ENCODE data around the gene WDFY3.
"Not testable (repeated sequence)": the region's sequence is repeated elsewhere in the genome, so short reads cannot be mapped to it uniquely, and the experiment has no call there.

Gene WDFY3

DNA sequence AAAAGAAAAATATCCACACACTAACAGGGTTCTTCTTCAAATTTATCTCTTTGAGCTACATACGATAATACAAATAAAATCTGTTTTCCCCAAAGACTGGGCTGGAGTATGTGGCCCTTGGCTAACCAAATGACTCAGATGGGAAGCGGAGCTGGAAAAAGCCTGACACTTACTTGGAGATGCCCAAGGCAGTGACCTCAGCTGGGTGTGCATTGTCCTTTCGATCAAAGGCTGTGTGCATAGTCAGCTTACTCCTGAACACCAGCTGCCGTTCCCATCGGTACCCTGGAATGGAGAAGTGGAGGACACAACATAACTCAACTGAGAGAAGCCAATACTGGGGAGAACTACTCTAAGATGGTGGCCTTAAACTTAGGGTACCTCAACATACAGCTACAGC is 288.5 kb downstream of the WDFY3 start:
- no peak for DNase-seq (ENCODE audit: low read depth in 2 of 2)

DNA sequence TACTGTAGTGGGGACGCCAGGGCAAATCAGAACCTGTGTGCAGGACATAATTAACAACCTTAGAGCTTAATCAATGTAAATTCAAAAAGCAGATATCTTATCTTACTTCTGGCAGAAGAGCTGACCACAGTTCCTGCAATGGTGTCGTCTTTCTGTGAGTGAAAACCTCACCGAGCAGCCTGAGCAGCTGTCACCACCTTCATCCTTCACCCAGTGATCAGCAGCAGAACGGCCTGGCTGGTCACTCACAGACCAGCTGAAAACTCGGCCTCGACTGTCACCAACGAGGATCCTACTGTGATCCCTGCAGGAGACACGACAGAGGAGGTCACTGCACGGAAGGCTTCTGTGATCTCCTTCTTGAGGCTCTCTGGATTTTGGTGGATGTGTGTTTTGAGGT is 289.4 kb downstream of the WDFY3 start:
- no peak for DNase-seq (ENCODE audit: low read depth in 2 of 2)

DNA sequence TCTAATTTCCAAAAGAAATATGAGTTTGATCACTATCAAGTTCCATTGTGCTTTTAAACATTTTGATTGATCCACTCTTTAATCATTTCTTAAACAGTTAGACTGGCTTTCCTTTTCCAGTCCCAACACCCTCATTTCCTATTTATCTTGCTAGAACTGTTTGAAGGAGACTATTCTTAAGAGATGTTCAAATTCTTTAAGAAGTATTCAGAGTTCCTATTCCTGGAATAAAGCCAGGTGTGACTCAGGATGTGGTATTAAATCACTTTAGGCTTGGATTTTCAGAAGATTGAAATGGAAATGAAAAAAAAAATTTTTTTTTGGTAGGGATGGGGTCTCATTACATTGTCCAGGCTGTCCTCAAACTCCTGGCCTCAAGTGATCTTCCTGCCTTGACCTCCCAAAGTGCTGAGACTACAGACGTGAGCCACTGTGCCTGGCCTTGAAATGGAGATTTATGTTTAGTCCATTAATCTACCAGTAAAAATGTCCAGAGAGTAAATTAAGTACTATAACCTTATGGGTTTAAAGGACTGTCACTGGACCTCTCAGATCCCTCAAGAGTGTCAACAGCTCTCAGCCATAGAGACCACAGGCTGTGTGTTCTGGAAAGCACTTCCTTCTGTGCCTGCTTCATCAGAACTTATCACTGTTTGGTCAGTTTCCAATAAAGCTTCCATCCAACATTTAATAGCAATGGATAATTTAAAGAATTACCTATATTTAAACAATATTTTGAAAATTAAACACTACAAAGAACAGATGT is 292.8 kb downstream of the WDFY3 start:
- DNase-seq (ENCODE audit: low read depth in 2 of 2): no peak

DNA sequence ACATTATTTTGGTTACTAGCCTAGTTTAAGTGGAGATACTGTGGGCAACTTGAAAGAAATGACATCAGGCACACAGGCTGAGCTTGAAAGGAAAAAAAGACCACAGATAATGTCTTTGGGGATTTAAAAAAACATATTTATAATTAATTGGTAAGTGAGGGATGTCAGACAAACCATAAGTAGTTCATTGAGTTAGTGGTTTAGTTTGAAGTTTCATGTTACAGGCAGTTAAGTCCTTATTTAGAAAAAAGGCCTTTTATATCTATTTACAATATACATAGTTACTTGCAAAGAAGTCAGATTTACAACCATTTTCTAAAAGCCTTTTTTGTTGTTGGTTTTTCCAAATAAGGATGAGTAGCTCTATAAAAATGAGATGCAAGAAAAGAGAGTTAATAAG is 294.3 kb downstream of the WDFY3 start:
- DNase-seq (ENCODE audit: low read depth in 2 of 2): no peak

DNA sequence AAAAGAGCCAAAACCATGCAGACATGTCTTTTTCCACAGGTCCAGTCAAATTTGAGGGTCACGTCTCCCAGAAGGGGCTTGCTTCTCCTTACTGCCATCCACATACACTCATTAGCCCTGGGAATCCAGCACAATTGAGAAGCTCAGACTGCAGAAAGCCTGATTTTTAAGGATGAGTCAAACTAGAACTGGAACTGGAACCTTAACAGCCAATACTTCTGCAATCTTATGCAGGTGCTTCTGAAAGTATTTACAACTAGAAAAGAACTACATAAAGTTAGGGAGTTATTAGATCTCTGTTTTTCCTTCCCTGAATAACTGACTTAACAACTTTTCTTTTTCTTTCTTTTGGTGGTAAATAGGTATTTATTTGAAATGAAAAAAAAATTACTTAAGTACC is 297.3 kb downstream of the WDFY3 start:
- DNase-seq (ENCODE audit: low read depth in 2 of 2): no peak

- no peak for DNase-seq (ENCODE audit: low read depth in 2 of 2)
These were observed 300.1 kb downstream of the WDFY3 start for GRCh38 chr4:84666439-84666838.

GRCh38 chr4:84664767-84665166 is 301.7 kb downstream of the WDFY3 start:
- DNase-seq (ENCODE audit: low read depth in 2 of 2): not testable (repeated sequence)

GRCh38 chr4:84661191-84661939 is 305.1 kb downstream of the WDFY3 start:
- no peak for DNase-seq (ENCODE audit: low read depth in 2 of 2)

- DNase-seq (ENCODE audit: low read depth in 2 of 2): no peak
These were observed 305.9 kb downstream of the WDFY3 start for GRCh38 chr4:84660606-84661005.

DNA sequence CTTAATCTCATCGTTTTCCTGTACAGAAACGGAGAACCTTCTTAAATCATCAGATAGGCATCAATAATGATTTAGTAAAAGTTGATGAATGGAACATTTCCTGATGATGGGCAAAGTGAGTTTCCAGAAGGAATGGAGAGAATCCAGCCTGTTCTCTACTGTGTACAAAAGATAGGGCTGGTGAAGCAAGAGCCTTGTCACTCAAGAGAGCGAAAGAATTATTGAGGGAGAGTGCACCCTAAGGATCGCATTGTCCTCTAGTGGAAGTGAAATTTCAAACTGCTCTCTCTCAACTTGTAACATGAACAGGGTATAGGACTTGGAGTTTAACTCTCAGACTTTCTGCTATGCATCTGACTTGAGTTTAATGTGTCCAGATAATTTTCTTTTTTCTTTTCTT is 314.0 kb downstream of the WDFY3 start:
- no peak for DNase-seq (ENCODE audit: low read depth in 2 of 2)

- DNase-seq (ENCODE audit: low read depth in 2 of 2): no peak
These were observed 315.0 kb downstream of the WDFY3 start for GRCh38 chr4:84651499-84651898.

- no peak for DNase-seq (ENCODE audit: low read depth in 2 of 2)
These were observed 317.4 kb downstream of the WDFY3 start for GRCh38 chr4:84648863-84649647.

DNA sequence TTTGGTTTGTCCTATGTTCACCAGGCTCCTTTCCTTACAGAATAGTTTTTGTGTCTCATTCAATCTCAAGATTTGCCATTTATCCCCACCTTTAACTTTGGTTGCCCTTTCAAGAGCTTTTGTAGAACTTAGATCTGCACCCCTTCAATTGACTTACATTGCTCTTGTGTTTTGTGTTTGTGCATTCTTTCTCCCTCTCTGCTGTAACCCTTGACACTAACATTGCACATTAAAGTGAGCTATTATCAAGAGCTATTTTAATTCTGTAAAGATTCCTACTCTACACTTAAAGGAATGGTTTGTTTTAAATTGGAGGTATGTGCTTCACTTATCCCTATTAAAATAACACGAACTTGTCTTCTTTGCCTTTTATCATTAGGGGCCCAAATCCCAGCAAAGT is 318.3 kb downstream of the WDFY3 start:
- no peak for DNase-seq (ENCODE audit: low read depth in 2 of 2)

DNA sequence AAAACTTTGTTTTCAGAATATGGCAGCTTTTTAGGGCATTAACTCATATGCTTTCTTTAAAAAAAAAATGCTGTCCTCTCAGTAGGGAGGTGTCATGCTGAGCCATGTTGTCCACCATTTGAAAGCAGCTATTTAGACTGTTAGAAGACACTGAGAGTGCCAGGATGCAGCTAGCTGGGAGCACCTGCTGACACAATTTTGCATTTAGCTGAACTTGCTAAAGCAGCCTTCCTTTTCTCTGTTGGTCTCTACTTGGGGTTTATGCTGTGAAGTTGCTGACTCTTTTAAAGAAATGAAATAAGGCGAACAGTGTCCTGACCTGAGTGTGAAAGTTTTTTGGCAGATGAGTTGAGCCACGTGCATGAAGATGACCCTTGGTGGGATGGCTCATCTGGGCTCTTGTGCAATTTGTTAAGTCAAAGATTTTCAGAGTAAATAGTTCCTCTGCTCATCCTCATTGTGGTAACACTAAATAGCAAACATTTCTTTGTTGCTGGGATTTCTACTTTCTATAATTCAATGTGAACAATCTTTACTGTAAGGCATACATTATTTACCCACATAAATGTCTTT is 319.1 kb downstream of the WDFY3 start:
- DNase-seq (ENCODE audit: low read depth in 2 of 2): no peak

DNA sequence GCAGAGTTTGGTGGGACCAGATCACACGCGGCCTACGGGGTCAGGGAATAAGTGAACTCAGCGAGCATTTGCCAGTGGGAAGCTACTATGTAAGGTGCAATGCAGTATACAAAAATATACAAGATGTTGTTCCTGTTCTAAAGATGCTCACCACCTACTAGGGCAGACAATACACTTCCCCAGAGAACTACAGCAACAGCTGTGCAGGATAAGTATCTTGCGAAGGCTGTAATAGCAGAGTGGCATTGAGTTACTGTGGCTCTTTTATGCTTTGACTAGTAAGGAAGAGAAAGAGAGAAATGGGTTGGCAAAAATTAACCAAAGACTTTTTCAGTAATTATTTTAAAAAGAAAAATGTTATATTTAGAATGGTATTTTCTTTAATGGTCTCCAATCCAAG is 322.4 kb downstream of the WDFY3 start:
- no peak for DNase-seq (ENCODE audit: low read depth in 2 of 2)

GRCh38 chr4:84639145-84639544 is 327.3 kb downstream of the WDFY3 start:
- no peak for DNase-seq (ENCODE audit: low read depth in 2 of 2)

DNA sequence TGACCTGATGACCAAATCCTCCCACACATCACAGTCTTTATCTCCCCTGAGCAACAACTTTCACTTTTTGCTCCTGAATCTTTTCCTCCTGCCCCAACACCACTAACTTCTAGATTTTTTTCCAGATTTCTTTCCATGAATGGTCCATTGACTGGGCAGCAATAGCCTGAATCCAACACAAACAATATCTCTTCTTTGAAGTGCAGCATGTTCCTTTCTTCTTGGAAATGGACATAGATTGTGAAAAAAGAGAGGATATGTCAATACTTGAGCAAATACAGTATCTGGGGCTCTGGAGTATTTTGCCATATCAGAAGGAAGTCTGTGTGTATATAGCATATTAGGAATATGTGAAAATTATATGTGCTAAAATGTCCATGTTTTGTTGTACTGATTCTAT is 328.4 kb downstream of the WDFY3 start:
- DNase-seq (ENCODE audit: low read depth in 2 of 2): no peak

GRCh38 chr4:84634961-84635360 is 331.5 kb downstream of the WDFY3 start:
- no peak for DNase-seq (ENCODE audit: low read depth in 2 of 2)

GRCh38 chr4:84632092-84632491 is 334.4 kb downstream of the WDFY3 start:
- DNase-seq (ENCODE audit: low read depth in 2 of 2): no peak

DNA sequence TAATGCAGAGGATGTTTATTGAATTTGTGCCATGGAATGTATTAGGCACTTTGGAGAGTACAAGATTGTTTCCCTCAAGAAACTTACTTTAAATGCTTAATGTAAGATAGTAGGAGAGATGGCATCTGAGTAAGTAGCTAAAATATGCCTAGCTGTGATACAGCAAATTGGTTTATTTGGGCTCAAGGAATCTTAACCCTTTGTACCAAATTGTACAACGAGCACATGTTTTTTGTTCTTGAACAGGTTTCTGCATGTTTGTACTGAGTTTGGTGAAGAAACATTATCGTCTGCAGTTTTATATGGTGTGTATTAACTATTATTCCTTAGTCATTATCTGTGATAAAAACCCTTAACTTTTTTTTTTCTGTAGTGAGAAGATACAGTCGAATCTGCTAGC is 334.9 kb downstream of the WDFY3 start:
- DNase-seq (ENCODE audit: low read depth in 2 of 2): no peak

DNA sequence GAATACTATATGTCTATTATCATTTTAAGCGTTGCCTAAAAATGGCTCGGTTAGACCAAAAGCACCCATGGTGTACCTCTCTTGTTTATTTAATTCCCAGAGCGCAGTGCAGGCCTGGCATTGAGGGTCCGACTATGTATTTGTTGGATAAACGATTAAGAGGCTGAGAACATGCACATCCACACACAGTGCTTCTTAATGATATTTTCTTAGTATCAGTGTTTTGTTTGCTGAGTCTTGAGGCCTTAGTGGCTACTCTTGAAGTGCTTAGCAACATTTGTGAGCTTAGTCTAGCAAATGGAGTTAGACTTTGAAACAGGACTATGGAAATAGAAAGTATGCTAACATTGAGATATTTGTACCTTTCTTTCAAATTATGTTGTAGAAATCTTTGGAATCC is 339.8 kb downstream of the WDFY3 start:
- DNase-seq (ENCODE audit: low read depth in 2 of 2): no peak

GRCh38 chr4:84623661-84624060 is 342.8 kb downstream of the WDFY3 start:
- no peak for DNase-seq (ENCODE audit: low read depth in 2 of 2)

All from stimulated activated CD4-positive, alpha-beta T cell treated with anti-CD3 and anti-CD28 coated beads, Interleukin-12 subunit alpha, Interleukin-12 subunit beta, amount 100 ng/mL, for 24 hours (primary cell).